ENCODE results near the gene RNF180. TPM values are rescaled to one million over a fixed set of nuclear protein-coding genes. Genes with fewer than 3 reads are reported as not detected.

Gene RNF180
- polyA plus RNA-seq, 1 donor from 2014 or later, result 6.4 TPM

DNA sequence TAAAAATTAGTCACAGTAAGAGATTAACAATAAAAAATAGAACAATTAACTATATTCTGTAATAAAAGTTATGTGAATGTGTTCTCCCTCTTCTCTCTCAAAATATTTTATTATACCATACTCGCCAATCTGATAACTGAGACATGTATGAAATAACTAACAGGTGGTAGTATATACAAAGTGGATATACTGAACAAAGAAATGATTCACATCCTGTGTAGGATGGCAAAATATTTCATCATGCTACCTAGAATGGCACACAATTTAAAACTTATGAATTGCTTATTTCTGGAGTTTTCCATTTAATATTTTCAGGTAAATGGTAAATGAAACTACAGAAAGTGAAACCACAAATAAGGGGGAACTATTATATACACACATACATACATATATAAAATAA, 152.5 kb downstream of the RNF180 start:
- H3K9me3 ChIP-seq (ENCODE audit: low read length), result no peaks in the 10 kb centered on the region
- H3K4me2 ChIP-seq (ENCODE audit: low read length), result no peak overlapping the region
- no peaks in the 10 kb centered on the region for H3K27me3 ChIP-seq (ENCODE audit: insufficient read depth, low read depth, low read length)
- no peaks in the 10 kb centered on the region for H3F3A ChIP-seq (ENCODE audit: insufficient read depth, low read length, poor library complexity, severe bottlenecking)
- H3K27ac ChIP-seq (ENCODE audit: low read length), result no peak overlapping the region
- H3K4me3 ChIP-seq (ENCODE audit: low read length), result no peak overlapping the region
- H2AFZ ChIP-seq (ENCODE audit: low read depth, low read length), result no peak overlapping the region
- H3K36me3 ChIP-seq (ENCODE audit: insufficient read depth, low read length), result no peaks in the 10 kb centered on the region
- H3K9ac ChIP-seq (ENCODE audit: low read length), result no peak overlapping the region
- no peak for TF ChIP-seq TAF1 (IDR thresholded peaks at IDR 0.05; ENCODE audit: low read depth)
- TF ChIP-seq EP300 (conservative IDR thresholded peaks at IDR 0.05; ENCODE audit: poor library complexity, severe bottlenecking), result no peak
- TF ChIP-seq MXI1 (conservative IDR thresholded peaks at IDR 0.05; ENCODE audit: poor library complexity, severe bottlenecking), result no peak
- no peak for TF ChIP-seq SMC3 (conservative IDR thresholded peaks at IDR 0.05; ENCODE audit: poor library complexity)
- TF ChIP-seq, protein P1, sequence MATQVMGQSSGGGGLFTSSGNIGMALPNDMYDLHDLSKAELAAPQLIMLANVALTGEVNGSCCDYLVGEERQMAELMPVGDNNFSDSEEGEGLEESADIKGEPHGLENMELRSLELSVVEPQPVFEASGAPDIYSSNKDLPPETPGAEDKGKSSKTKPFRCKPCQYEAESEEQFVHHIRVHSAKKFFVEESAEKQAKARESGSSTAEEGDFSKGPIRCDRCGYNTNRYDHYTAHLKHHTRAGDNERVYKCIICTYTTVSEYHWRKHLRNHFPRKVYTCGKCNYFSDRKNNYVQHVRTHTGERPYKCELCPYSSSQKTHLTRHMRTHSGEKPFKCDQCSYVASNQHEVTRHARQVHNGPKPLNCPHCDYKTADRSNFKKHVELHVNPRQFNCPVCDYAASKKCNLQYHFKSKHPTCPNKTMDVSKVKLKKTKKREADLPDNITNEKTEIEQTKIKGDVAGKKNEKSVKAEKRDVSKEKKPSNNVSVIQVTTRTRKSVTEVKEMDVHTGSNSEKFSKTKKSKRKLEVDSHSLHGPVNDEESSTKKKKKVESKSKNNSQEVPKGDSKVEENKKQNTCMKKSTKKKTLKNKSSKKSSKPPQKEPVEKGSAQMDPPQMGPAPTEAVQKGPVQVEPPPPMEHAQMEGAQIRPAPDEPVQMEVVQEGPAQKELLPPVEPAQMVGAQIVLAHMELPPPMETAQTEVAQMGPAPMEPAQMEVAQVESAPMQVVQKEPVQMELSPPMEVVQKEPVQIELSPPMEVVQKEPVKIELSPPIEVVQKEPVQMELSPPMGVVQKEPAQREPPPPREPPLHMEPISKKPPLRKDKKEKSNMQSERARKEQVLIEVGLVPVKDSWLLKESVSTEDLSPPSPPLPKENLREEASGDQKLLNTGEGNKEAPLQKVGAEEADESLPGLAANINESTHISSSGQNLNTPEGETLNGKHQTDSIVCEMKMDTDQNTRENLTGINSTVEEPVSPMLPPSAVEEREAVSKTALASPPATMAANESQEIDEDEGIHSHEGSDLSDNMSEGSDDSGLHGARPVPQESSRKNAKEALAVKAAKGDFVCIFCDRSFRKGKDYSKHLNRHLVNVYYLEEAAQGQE (IDR thresholded peaks at IDR 0.05; ENCODE audit: borderline replicate concordance), result no peak
- no peak for TF ChIP-seq EZH2 (IDR thresholded peaks at IDR 0.05; ENCODE audit: borderline replicate concordance, insufficient read depth, low read length, poor library complexity, severe bottlenecking)
- H4K20me1 ChIP-seq (ENCODE audit: insufficient read depth), result no peaks in the 10 kb centered on the region
- H3K9me2 ChIP-seq (ENCODE audit: insufficient read depth, low read length), result no peaks in the 10 kb centered on the region
- H3K79me2 ChIP-seq (replicated peaks; ENCODE audit: insufficient read depth, low read length), result no peaks in the 10 kb centered on the region

DNA sequence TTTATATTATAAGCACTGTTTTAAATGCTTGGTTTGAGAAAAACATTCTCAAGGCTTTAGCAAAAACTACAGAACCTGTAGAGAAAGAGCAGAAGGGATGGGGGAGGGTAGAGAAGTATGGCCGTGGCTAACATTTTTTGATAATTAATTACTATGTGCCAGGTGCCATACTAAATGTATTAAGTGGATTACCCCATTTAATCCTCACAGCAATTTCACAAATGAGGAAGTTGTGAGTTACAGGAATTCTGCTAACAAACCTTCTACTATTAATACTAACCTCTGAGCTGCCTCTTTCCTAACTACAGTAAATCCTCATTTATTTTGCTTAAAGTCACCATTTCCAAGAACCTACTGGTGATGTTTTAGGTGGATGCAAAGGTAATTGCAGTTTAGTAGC, 157.9 kb downstream of the RNF180 start:
- Histone ChIP-seq H3K27ac (ENCODE audit: low read length) (no peak overlapping the region), H3F3A (ENCODE audit: insufficient read depth, low read length, poor library complexity, severe bottlenecking) (no peaks in the 10 kb centered on the region), H3K4me3 (ENCODE audit: low read length) (no peak overlapping the region), H3K36me3 (ENCODE audit: insufficient read depth, low read length) (peaks cover 4% of the 10 kb centered on the region), H3K9ac (ENCODE audit: low read length) (no peak overlapping the region), H2AFZ (ENCODE audit: low read depth, low read length) (no peak overlapping the region), H3K79me2 (replicated peaks; ENCODE audit: insufficient read depth, low read length) (no peaks in the 10 kb centered on the region), H3K27me3 (ENCODE audit: insufficient read depth, low read depth, low read length) (no peaks in the 10 kb centered on the region), H4K20me1 (ENCODE audit: insufficient read depth) (no peaks in the 10 kb centered on the region), H3K4me2 (ENCODE audit: low read length) (no peak overlapping the region), H3K9me2 (ENCODE audit: insufficient read depth, low read length) (no peaks in the 10 kb centered on the region), H3K9me3 (ENCODE audit: low read length) (peaks cover 10% of the 10 kb centered on the region)
- no peak for TF ChIP-seq RAD21 (conservative IDR thresholded peaks at IDR 0.05)
- TF ChIP-seq EP300 (conservative IDR thresholded peaks at IDR 0.05; ENCODE audit: poor library complexity, severe bottlenecking), result no peak
- no peak for TF ChIP-seq POLR2AphosphoS5 (IDR thresholded peaks at IDR 0.05)
- TF ChIP-seq TAF1 (IDR thresholded peaks at IDR 0.05; ENCODE audit: low read depth), result no peak
- no peak for TF ChIP-seq SMC3 (conservative IDR thresholded peaks at IDR 0.05; ENCODE audit: poor library complexity)

DNA sequence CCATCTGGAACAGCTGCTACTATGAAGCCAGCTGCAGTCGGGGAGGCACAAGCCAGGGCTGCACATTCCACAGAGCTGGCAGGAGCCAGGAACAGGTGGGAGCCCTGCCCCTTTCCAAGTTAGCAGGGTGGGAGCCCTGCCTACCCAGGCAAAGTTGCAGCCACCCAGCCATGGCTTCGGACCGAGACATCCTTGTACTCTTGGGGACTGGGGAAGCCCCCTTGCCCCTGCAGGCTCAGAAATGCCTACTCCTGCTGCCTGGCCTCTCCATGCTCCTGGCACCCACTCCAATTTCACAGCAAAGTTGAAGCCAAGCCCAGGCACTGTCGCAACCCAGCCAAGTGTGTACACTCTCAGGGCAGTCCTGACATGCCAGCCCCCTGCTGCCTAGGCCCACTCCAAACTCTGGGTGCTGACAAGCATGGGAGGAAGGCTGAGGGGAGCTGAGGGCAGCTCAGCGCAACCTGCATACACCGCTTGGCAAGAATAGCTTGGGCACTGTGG, 165.1 kb downstream of the RNF180 start:
- Histone ChIP-seq H3K27ac (ENCODE audit: low read length) (no peak overlapping the region), H3K27me3 (ENCODE audit: insufficient read depth, low read depth, low read length) (no peaks in the 10 kb centered on the region), H2AFZ (ENCODE audit: low read depth, low read length) (no peak overlapping the region), H3K9ac (ENCODE audit: low read length) (no peak overlapping the region), H3K9me2 (ENCODE audit: insufficient read depth, low read length) (no peaks in the 10 kb centered on the region), H3K79me2 (replicated peaks; ENCODE audit: insufficient read depth, low read length) (no peaks in the 10 kb centered on the region), H3K4me2 (ENCODE audit: low read length) (no peak overlapping the region), H4K20me1 (ENCODE audit: insufficient read depth) (no peaks in the 10 kb centered on the region), H3K36me3 (ENCODE audit: insufficient read depth, low read length) (peaks cover 4% of the 10 kb centered on the region), H3K4me3 (ENCODE audit: low read length) (no peak overlapping the region), H3K9me3 (ENCODE audit: low read length) (peaks cover 10% of the 10 kb centered on the region), H3F3A (ENCODE audit: insufficient read depth, low read length, poor library complexity, severe bottlenecking) (no peaks in the 10 kb centered on the region)
- TF ChIP-seq, protein P1 (IDR thresholded peaks at IDR 0.05; ENCODE audit: borderline replicate concordance), result no peak
- TF ChIP-seq TAF1 (IDR thresholded peaks at IDR 0.05; ENCODE audit: low read depth), result no peak
- no peak for TF ChIP-seq SMC3 (conservative IDR thresholded peaks at IDR 0.05; ENCODE audit: poor library complexity)
- TF ChIP-seq EP300 (conservative IDR thresholded peaks at IDR 0.05; ENCODE audit: poor library complexity, severe bottlenecking), result no peak
- no peak for TF ChIP-seq MXI1 (conservative IDR thresholded peaks at IDR 0.05; ENCODE audit: poor library complexity, severe bottlenecking)
- TF ChIP-seq POLR2AphosphoS5 (IDR thresholded peaks at IDR 0.05), result no peak
